T47D (cell line): ENCODE measurements around the gene TMEM108.

ENCODE experiments used
- DNase-seq, 2 experiments: peaks; one replicate each; pipeline versions ENCODE4 v3.0.0 to v3.0.0-alpha.2; 2011 to 2012; ENCODE audit warnings: low read depth in 1 of 2, low spot score in 1 of 2
- JUND ChIP-seq: IDR thresholded peaks from 2 replicates; pipeline ENCODE4 v1.6.1; 2012; ENCODE audit warnings: low read depth
- in situ Hi-C: cut with HindIII; loops from 2 replicates; pipeline ENCODE4 v1.10.0; 2016; ENCODE audit warnings: low sequenced_read_pairs, low pct_unique_long_range_greater_than_20kb

Gene TMEM108

DNA sequence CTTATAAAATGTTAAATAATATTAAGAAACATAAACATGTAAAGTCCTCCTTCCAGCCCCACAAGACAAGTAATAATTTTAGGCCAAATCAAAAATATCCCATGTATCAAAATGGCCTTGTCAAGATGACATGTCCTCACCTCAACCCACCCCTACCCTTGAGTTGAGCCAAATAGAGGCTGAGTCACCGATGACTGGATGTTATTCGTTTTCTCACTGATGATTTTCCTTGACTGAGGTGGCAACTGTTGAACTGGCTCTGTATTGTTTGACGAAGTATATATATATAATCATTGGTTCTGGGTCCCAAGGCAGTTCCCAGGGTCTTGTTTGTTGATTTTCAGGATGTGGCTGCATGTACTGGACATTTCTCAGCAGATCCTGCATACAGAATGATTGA, 75.3 kb downstream of the TMEM108 start:
- TF ChIP-seq JUND: no peak
- in situ Hi-C loops: no loop called here
- no peak for DNase-seq

DNA sequence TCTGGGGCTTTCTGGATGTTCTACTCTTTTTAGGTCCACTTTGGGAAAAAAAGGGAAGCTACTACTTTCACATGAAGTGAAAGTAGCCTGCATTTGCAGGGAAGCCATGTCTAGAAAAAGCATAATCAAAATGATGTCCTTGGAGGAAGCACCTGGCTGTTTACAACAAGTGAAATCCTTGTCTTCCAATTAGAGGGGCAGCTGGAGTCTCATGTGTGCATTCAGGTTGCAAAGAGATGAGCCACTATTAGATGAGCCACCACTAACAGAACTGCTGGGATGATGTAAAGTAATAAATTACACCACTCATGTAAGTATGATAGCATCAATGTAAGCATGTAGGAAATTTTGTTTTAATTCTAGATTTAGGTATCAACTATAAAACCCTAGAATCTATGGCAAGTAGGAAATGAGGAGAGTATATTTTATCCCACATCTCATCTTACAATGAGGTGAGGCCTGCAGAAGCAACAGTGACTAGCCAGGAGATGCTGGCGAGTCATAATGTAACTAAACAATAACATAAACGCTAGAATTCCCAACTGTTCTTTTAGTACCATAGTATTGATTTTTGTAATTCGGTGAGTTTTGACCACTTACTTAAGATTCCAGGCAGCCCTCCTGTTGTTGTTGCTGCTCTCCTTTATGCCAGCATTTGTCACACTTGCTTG, 75.9 kb downstream of the TMEM108 start:
- DNase-seq: no peak
- in situ Hi-C loops: no loop called here

DNA sequence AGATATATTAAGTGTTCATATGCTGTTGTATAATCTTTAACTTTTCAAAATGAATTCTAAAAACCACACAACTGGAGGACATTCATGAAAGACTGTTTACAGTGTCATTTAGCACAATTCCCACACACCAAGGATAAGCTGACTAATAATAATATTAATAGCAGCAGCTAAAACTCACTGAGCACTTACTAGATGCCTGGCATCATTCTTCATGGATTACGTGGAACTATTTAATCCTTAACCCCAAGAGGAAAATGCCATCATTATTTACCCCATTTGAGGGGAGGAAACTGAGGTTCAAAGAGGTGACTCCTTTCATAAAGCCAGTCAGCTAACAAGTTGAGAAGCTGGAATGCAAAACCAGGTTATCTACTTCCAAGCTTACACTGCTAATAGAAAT, 77.0 kb downstream of the TMEM108 start:
- TF ChIP-seq JUND: no peak
- in situ Hi-C loops: no loop called here
- no peak for DNase-seq

More for the DNA sequence above, 75.9 kb downstream of the TMEM108 start:
- TF ChIP-seq JUND: no peak

DNA sequence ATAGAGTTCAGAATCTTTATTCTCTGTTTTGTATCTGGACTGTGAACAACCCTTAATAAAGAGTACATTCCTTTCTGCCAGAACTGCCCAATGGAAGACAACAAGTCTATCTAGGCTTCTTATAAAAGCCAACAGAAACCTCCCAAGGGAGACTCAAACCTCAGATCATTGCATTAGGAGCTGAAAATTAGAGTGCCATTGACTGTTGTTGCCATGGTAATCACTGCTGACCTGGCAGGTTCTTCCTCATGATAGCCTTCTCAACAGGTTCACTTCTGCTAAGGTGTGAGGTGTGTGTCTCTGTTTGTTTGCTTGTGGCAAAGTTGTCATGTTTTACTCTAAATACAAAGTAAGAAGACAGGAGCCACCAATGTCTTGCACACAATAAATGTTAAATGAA, 79.2 kb downstream of the TMEM108 start:
- in situ Hi-C loops: no loop called here
- no peak for DNase-seq
- TF ChIP-seq JUND: no peak

DNA sequence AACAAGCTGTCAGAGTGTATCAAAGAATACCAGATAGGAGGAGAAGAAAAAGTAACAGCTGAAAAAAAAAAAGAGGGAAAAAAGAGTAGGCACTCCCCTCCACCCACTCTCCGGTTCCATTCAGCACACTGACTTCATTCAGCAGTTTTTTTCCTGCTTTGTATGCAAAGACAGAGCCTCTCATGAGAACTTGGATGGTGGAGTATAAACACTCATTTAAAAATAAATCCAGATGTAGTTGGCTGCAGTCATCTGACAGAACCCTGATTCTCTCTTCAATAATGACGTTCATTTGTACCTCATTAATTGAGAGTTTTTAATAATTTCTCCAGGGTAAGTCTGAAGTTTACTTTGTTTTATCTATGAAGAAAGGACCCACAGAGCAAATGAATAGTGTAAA, 81.0 kb downstream of the TMEM108 start:
- no peak for DNase-seq
- in situ Hi-C loops: no loop called here
- no peak for TF ChIP-seq JUND

DNA sequence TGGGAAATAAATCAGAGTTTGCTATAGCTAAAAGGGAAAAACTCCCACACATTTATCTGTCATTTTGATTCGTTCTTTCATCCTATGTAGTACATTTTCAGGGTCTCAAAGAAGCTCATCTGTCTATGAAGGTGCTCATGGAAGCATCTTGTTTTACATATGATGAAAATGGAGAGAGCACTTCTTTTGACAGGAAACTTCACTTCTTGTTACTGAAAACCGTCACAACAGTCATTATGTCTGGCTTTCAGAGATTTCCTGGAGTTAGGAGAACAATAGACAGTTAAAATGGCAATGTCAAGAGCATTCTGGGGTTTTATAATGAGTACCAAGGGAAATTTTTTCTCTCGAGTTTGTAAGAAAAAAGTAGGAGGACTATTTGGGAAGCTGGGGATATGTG, 83.3 kb downstream of the TMEM108 start:
- no peak for TF ChIP-seq JUND
- no peak for DNase-seq
- in situ Hi-C loops: no loop called here

DNA sequence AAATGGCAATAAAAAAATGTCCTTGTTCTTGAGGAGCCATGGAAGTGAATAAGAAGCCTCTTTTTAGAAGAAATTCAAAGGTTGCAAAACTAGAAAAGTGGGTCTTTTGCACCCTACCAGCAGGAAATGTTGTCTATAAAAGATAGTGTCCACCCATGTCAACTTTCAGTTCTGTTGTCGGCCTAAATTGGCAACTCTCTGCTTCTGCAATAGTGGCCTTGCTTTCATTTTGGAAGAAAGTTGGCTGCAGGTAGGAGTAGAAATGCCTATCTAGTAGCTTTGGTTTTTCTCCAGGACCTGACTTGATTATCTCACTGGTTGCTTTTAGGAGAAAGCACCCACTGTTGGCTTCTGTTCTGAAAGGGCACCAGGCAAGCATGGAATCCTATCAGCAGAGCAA, 85.4 kb downstream of the TMEM108 start:
- no peak for TF ChIP-seq JUND
- in situ Hi-C loops: no loop called here
- DNase-seq: no peak

DNA sequence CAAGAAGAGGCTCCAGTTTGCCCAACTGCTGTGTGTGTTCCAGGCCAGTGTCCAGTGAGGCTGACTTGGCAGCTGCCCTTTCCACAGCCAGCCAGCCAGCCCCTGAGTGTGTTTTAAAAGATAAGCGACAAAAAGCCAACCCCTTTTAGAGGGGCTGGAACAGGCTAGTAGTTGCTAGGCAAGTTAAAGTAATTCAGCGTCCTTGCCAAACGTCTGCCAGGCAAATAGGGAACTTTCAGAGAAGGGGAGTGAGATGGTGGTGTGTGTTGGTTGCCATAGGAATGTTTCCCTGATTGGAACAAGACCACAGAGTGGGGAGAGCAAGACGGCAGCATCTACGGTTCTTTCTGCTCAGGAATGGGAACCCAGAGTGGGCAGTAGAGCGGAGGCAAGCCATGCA, 86.3 kb downstream of the TMEM108 start:
- in situ Hi-C loops: no loop called here
- no peak for DNase-seq

DNA sequence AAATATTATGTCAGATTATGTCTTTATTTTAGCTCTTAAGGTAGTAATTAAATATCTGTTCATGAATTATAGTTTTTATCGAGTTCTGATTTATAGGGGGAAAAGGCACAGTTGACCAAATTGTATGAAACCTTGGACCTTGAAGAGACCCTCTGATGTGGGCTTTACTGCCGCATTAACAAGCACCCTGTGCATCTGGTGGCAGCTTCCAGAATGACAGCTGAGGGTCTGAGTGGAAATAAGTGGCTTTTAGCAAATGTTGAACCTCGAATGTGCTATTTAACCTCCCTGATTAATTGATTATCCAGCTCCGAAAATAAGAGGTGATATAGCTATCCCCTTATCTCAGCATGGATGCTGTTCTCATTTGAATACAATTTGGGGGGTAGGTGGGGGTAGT, 87.0 kb downstream of the TMEM108 start:
- DNase-seq: no peak
- in situ Hi-C loops: no loop called here
- TF ChIP-seq JUND: no peak

More for the DNA sequence above, 86.3 kb downstream of the TMEM108 start:
- TF ChIP-seq JUND: no peak

DNA sequence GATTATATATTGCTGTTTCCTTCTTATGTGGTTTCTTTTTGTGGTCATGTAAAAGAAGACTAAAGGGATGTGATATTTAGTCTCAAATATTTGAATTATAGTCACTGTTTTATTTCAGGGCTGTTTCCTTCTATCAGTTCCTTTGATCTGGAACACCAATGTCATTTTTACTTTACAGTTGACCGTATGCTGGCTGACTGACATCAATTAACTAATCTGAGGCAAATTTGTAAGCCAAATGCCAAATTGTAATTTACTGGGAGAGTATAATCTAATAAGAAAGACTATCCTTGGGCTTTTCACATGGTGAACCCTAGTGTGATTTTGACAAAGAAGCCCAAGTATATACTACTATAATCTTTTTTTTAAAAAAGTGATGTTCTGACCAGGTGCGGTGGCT, 87.6 kb downstream of the TMEM108 start:
- no peak for DNase-seq
- in situ Hi-C loops: no loop called here
- no peak for TF ChIP-seq JUND

DNA sequence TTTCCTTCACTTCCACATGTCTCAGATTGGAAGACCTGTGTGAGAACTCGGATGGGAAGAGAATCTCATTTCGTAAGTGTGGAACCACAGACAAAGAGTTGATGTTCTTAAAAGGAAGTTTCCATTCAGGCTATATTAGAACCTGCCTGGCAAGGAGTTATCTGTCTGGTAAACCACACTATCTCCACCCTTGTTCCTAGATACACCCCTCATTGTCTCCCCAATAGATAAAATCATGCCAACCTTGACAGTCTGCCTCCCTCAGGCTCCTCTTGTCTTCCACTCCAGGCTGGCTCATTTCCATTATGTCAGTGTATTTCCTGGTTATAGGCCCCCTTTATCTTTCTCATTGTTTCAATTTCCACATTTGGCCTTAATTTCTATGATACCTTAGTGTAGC, 89.2 kb downstream of the TMEM108 start:
- TF ChIP-seq JUND: no peak
- DNase-seq: no peak
- in situ Hi-C loops: no loop called here

DNA sequence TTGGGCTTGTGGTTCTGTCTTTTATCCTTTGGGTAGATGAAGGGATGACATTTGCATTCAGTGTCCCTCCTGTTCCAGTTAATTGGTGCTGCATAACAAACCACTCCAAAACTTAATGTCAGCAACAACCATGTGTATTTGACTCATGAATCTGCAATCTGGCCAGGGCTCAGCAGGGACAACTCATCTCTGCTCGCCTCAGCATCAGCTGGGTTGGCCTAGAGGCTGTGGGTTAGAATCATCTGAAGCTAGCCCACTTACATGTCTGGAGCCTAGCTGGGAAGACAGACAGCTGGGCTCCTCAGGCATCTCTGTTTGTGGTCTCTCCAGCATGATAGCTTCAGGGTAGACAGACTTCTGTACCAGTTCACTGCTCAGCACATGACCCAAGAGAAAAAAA, 92.0 kb downstream of the TMEM108 start:
- no peak for DNase-seq
- no peak for TF ChIP-seq JUND

DNA sequence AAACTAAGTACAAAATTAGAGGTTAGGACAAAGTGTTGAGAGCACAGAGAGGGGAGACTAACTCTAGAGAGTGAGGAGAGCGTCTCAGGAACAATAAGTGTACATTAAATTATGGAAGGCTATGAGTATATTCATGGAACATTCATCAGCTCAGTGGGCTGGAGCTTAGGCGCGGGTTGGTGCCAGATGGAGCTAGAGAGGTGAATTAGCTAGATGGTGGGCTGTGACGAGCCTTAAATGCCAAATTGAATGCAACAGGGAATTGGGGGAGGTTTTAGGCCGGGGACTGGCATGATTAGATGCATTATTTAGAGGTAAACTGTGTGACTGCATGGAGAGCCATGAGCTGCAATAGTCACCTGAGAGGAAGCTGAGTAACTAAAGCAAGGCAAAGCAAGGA, 97.1 kb downstream of the TMEM108 start:
- no peak for TF ChIP-seq JUND
- in situ Hi-C loops: no loop called here
- no peak for DNase-seq

More for the DNA sequence above, 92.0 kb downstream of the TMEM108 start:
- in situ Hi-C loops: no loop called here
